HEK293 (cell line): ENCODE data around the gene MUC2.

Experiments used
- CTCF ChIA-PET: fragments of 350-600 bp; formaldehyde crosslinking; extraction: SDS; loops from one replicate; lab custom pipeline; 2021; ENCODE audit warnings: antibody characterized with exemption; lab: Yijun Ruan, JAX
- POLR2A ChIA-PET: fragments of 300-600 bp; formaldehyde crosslinking; extraction: SDS; loops from one replicate; lab custom pipeline; 2020; ENCODE audit warnings: antibody characterized with exemption, inconsistent platforms; lab: Yijun Ruan, JAX
- H3K27ac ChIP-seq: fragments of 200-500 bp; sonication (Bioruptor generic); 2 replicates; pipeline ENCODE4 v1.5.1; 2014; ENCODE audit warnings: low read depth, low read length, control low read depth, inconsistent platforms; ENCODE audit errors: extremely low read depth
- H3K36me3 ChIP-seq, 2 experiments: fragments of 200-500 bp in 1 of 2; sonication (Bioruptor generic) in 1 of 2; 1 replicate in 1 of 2; 2 replicates in 1 of 2; pipeline ENCODE4 v1.5.1; 2014 to 2017; ENCODE audit warnings: inconsistent platforms in 2 of 2, low read length in 2 of 2; ENCODE audit not compliant: control insufficient read depth in 2 of 2, insufficient read depth in 1 of 2
- H3K4me1 ChIP-seq: fragments of 200-500 bp; sonication (Bioruptor generic); 2 replicates; pipeline ENCODE4 v1.5.1; 2014; ENCODE audit warnings: mild to moderate bottlenecking, low read length, inconsistent platforms; ENCODE audit not compliant: control insufficient read depth, insufficient read depth
- H3K4me3 ChIP-seq: 2 replicates; pipeline ENCODE4 v1.5.1; 2011; ENCODE audit warnings: low read depth, mild to moderate bottlenecking, control low read depth, low read length, moderate library complexity
- H3K9me3 ChIP-seq: fragments of 200-500 bp; sonication (Bioruptor generic); 2 replicates; pipeline ENCODE4 v1.5.1; 2014; ENCODE audit warnings: low read depth, low read length, inconsistent platforms; ENCODE audit not compliant: control insufficient read depth, insufficient read depth
- REST ChIP-seq: fragments of 450-650 bp; formaldehyde crosslinking; IDR thresholded peaks from 2 replicates; pipeline ENCODE4 v1.5.1; 2016; ENCODE audit warnings: missing biosample characterization, missing genetic modification characterization
- SP3 ChIP-seq: fragments of 450-650 bp; formaldehyde crosslinking; IDR thresholded peaks from 2 replicates; pipeline ENCODE4 v1.5.1; 2016; ENCODE audit warnings: missing biosample characterization, missing genetic modification characterization
- ZBTB11 ChIP-seq: fragments of 450-650 bp; formaldehyde crosslinking; conservative IDR thresholded peaks from 2 replicates; pipeline ENCODE4 v1.5.1; 2016; ENCODE audit warnings: low read depth, missing biosample characterization, missing genetic modification characterization
- ZBTB7A ChIP-seq: fragments of 450-650 bp; formaldehyde crosslinking; IDR thresholded peaks from 2 replicates; pipeline ENCODE4 v1.5.1; 2016; ENCODE audit warnings: low read depth, missing biosample characterization, missing genetic modification characterization
- ZEB2 ChIP-seq: fragments of 450-650 bp; formaldehyde crosslinking; IDR thresholded peaks from 2 replicates; pipeline ENCODE4 v1.5.1; 2016; ENCODE audit warnings: missing biosample characterization, missing genetic modification characterization
- ZNF157 ChIP-seq: fragments of 450-650 bp; formaldehyde crosslinking; IDR thresholded peaks from 2 replicates; pipeline ENCODE4 v1.5.1; 2016; ENCODE audit warnings: missing biosample characterization, missing genetic modification characterization
- ZNF239 ChIP-seq: fragments of 450-650 bp; formaldehyde crosslinking; IDR thresholded peaks from 2 replicates; pipeline ENCODE4 v1.5.1; 2016; ENCODE audit warnings: missing biosample characterization, missing genetic modification characterization
- ZNF280D ChIP-seq: fragments of 450-650 bp; formaldehyde crosslinking; IDR thresholded peaks from 2 replicates; pipeline ENCODE4 v1.5.1; 2016; ENCODE audit warnings: missing biosample characterization, missing genetic modification characterization
- ZNF416 ChIP-seq: fragments of 450-650 bp; formaldehyde crosslinking; IDR thresholded peaks from 2 replicates; pipeline ENCODE4 v1.5.1; 2016; ENCODE audit warnings: missing biosample characterization, missing genetic modification characterization
- ZNF473 ChIP-seq: fragments of 450-650 bp; formaldehyde crosslinking; IDR thresholded peaks from 2 replicates; pipeline ENCODE4 v1.5.1; 2017; ENCODE audit warnings: missing biosample characterization, missing genetic modification characterization
- ZNF596 ChIP-seq: fragments of 450-650 bp; IDR thresholded peaks from 2 replicates; pipeline ENCODE4 v1.5.0; 2018; ENCODE audit warnings: missing biosample characterization, mild to moderate bottlenecking, missing genetic modification characterization, moderate library complexity
- ZNF791 ChIP-seq: fragments of 450-650 bp; formaldehyde crosslinking; IDR thresholded peaks from 2 replicates; pipeline ENCODE4 v1.5.1; 2016; ENCODE audit warnings: missing biosample characterization, missing genetic modification characterization

The MUC2 gene

GRCh38 chr11:1047595-1048156 lies 27.0 kb upstream of the MUC2 start (continued):
- TF ChIP-seq ZNF280D (no peak), ZNF239 (tag by site-specific recombination) (no peak)
- TF ChIP-seq, all 188 proteins: peak for 0

- no peak overlapping the region for H3K4me3 ChIP-seq
- POLR2A ChIA-PET, result no interaction called here
- no peak overlapping the region for H3K27ac ChIP-seq
- H3K9me3 ChIP-seq, result no peaks in the 10 kb centered on the region
- TF ChIP-seq REST (tag by site-specific recombination) (no peak), ZBTB11 (tag by site-specific recombination) (no peak)
- H3K4me1 ChIP-seq, result no peaks in the 10 kb centered on the region
- no peaks in the 10 kb centered on the region for H3K36me3 ChIP-seq
- CTCF ChIA-PET, result interaction anchor here (1.1 kb wide), 1 partner anchor 93 kb away, joined by 4 read pairs; no protein-coding TSS in a partner anchor
Observed at GRCh38 chr11:1048375-1049070, 26.2 kb upstream of the MUC2 start.

- CTCF ChIA-PET, result no interaction called here
- H3K36me3 ChIP-seq, result no peaks in the 10 kb centered on the region
- H3K4me3 ChIP-seq, result no peak overlapping the region
- no peak for TF ChIP-seq ZEB2
- no peak for TF ChIP-seq ZNF596
- no peak for TF ChIP-seq ZNF473 (tag by site-specific recombination)
- no peak for TF ChIP-seq ZNF416 (tag by site-specific recombination)
- no peak for TF ChIP-seq SP3 (tag by site-specific recombination)
- no peak for TF ChIP-seq ZNF157 (tag by site-specific recombination)
- TF ChIP-seq ZBTB7A (tag by site-specific recombination), result no peak
- no peak for TF ChIP-seq ZNF791 (tag by site-specific recombination)
- TF ChIP-seq, all 188 proteins: peak for 0
- Histone ChIP-seq H3K27ac (no peak overlapping the region), H3K4me1 (no peaks in the 10 kb centered on the region), H3K9me3 (no peaks in the 10 kb centered on the region)
- POLR2A ChIA-PET, result no interaction called here
Observed at GRCh38 chr11:1049071-1049405, 25.6 kb upstream of the MUC2 start.
